K562 (cell line): ENCODE results near the gene TAF12. TPM values are rescaled to one million over a fixed set of nuclear protein-coding genes. Genes with fewer than 3 reads are reported as not detected.

Experiments
- CREB3L1 ChIP-seq: fragments of 450-650 bp; IDR thresholded peaks from 2 replicates; pipeline ENCODE4 v1.6.1; 2014; ENCODE audit warnings: low read depth, mild to moderate bottlenecking, moderate library complexity, borderline replicate concordance
- CXXC5 ChIP-seq: fragments of 250-450 bp; sonication (Bioruptor Pico); IDR thresholded peaks from 2 replicates; pipeline ENCODE4 v1.8.0; 2022; ENCODE audit warnings: inconsistent platforms, mild to moderate bottlenecking, moderate library complexity
- FOXO4 ChIP-seq: fragments of 450-650 bp; formaldehyde crosslinking; IDR thresholded peaks from 2 replicates; pipeline ENCODE4 v1.4.0; 2020; ENCODE audit warnings: mild to moderate bottlenecking, moderate library complexity
- FOXP1 ChIP-seq: sonication (generic); formaldehyde crosslinking; IDR thresholded peaks from 2 replicates; pipeline ENCODE4 v1.8.0; 2022; ENCODE audit warnings: mild to moderate bottlenecking, missing genetic modification reagents
- FOXP4 ChIP-seq: sonication (generic); formaldehyde crosslinking; IDR thresholded peaks from 2 replicates; pipeline ENCODE4 v1.8.0; 2022; ENCODE audit warnings: mild to moderate bottlenecking, missing genetic modification reagents, borderline replicate concordance
- GTF2E2 ChIP-seq: fragments of 200-800 bp; sonication (Bioruptor generic); IDR thresholded peaks from 2 replicates; pipeline ENCODE4 v1.6.1; 2016; ENCODE audit warnings: missing genetic modification characterization, missing compliant biosample characterization
- HOMEZ ChIP-seq: fragments of 250-450 bp; sonication (Bioruptor Pico); IDR thresholded peaks from 2 replicates; pipeline ENCODE4 v1.4.0; 2020; ENCODE audit warnings: mild to moderate bottlenecking, moderate library complexity
- KLF13 ChIP-seq: fragments of 450-650 bp; IDR thresholded peaks from 2 replicates; pipeline ENCODE4 v1.6.1; 2016; ENCODE audit warnings: missing genetic modification characterization, low read depth, mild to moderate bottlenecking, missing compliant biosample characterization, moderate library complexity, borderline replicate concordance
- KLF16 ChIP-seq: IDR thresholded peaks from 2 replicates; pipeline ENCODE4 v1.6.1; 2016; ENCODE audit warnings: antibody characterized with exemption
- MLLT1 ChIP-seq, 2 experiments: fragments of 450-650 bp; IDR thresholded peaks; 2 replicates each; pipeline ENCODE4 v1.6.1; 2016
- NFE2 ChIP-seq: IDR thresholded peaks from 2 replicates; pipeline ENCODE4 v1.6.1; 2014; ENCODE audit warnings: antibody characterized with exemption, low read depth
- NR1H2 ChIP-seq: sonication (generic); formaldehyde crosslinking; IDR thresholded peaks from 2 replicates; pipeline ENCODE4 v1.4.0; 2020; ENCODE audit warnings: mild to moderate bottlenecking, missing genetic modification reagents
- NR3C1 ChIP-seq: sonication (generic); formaldehyde crosslinking; IDR thresholded peaks from 2 replicates; pipeline ENCODE4 v1.8.1; 2022; ENCODE audit warnings: missing genetic modification reagents
- NR4A1 ChIP-seq, 2 experiments: fragments of 250-450 bp in 1 of 2; fragments of 450-650 bp in 1 of 2; sonication (Bioruptor Pico) in 1 of 2; IDR thresholded peaks; 2 replicates each; pipeline versions ENCODE4 v1.4.0 to v1.6.1; 2016 to 2020; ENCODE audit warnings: mild to moderate bottlenecking in 2 of 2, missing compliant biosample characterization in 1 of 2, missing genetic modification characterization in 1 of 2, moderate library complexity in 1 of 2
- TOE1 ChIP-seq, 2 experiments: fragments of 450-650 bp in 1 of 2; sonication (generic) in 1 of 2; formaldehyde crosslinking in 1 of 2; IDR thresholded peaks; 2 replicates each; pipeline versions ENCODE4 v1.7.1 to v1.8.0; 2016 to 2022; ENCODE audit warnings: borderline replicate concordance in 2 of 2, mild to moderate bottlenecking in 2 of 2, antibody characterized with exemption in 1 of 2, inconsistent platforms in 1 of 2, low read depth in 1 of 2, missing genetic modification reagents in 1 of 2, moderate library complexity in 1 of 2
- USF1 ChIP-seq: sonication (generic); formaldehyde crosslinking; IDR thresholded peaks from 2 replicates; pipeline ENCODE4 v1.9.0; 2022; ENCODE audit warnings: mild to moderate bottlenecking, missing genetic modification reagents
- ZSCAN29 ChIP-seq: fragments of 450-650 bp; IDR thresholded peaks from 2 replicates; pipeline ENCODE4 v1.6.1; 2017
- polyA plus RNA-seq, 8 experiments: library from polyadenylated mRNA; depleted of rRNA in 4 of 8; stranded (reverse) in 5 of 8; unstranded in 3 of 8; fragments of >200 nt; fragmentation: Nextera tagmentation in 2 of 8; fragmentation: Illumina TruSeq in 1 of 8; extraction: Ambion mirVana in 2 of 8; extraction: Trizol in 1 of 8; gene quantifications; 2 replicates each; pipeline versions ENCODE4 v1.2.1 to v1.2.3, GENCODE V29; 2011 to 2014; ENCODE audit warnings: inconsistent platforms in 1 of 8, missing spikeins in 1 of 8
- total RNA-seq, 7 experiments: library from RNA; depleted of rRNA in 6 of 7; stranded (reverse); fragments of >200 nt in 6 of 7; fragmentation: Illumina TruSeq in 2 of 7; extraction: Trizol in 2 of 7; gene quantifications; 2 replicates each; pipeline versions ENCODE4 v1.2.1 to v1.2.3, GENCODE V29; 2011 to 2021; ENCODE audit warnings: low replicate concordance in 1 of 7

TAF12 gene
- total and polyA plus RNA-seq, 9 of the 15 experiments (the other 6 are each of a cell fraction or from before 2014, with no cell fraction given) = 31.6 to 89.0 (median 50.5) TPM

GRCh38 chr1:28642056-28642846 is 616 bp downstream of the TAF12 start (continued):
- TF ChIP-seq CREB3L1 (no peak), CXXC5 (no peak), TOE1 (IDR thresholded peaks at IDR 0.05; ENCODE audit: borderline replicate concordance) (no peak), TOE1 (CRISPR knock-in tag; IDR thresholded peaks at IDR 0.05; ENCODE audit: borderline replicate concordance, low read depth) (no peak), NR3C1 (CRISPR knock-in tag) (no peak), GTF2E2 (tag) (peak; percentile 93; the same call in 1 of the 2 replicates), NR4A1 (CRISPR knock-in tag; IDR thresholded peaks at IDR 0.05) (no peak), NR4A1 (tag; IDR thresholded peaks at IDR 0.05) (no peak), NR1H2 (CRISPR knock-in tag) (peak; percentile 84; the same call in 1 of the 2 replicates), FOXP4 (CRISPR knock-in tag) (no peak), KLF13 (tag) (no peak), MLLT1 (IDR thresholded peaks at IDR 0.05) (peak in 1 of 2 experiments; percentile 64; a peak in 1 of 4 replicates), NFE2 (no peak), FOXO4 (no peak), ZSCAN29 (peak; percentile 59), HOMEZ (CRISPR knock-in tag) (no peak), KLF16 (no peak), FOXP1 (no peak), USF1 (CRISPR knock-in tag) (no peak)
